GM18505 (cell line): ENCODE results near the gene NHS.

ENCODE experiments used
- ATAC-seq: cut with Tn5 transposase; IDR thresholded peaks from one replicate; pipeline ENCODE4 v1.9.1; 2021; ENCODE audit not compliant: unreplicated experiment
- POLR2A ChIP-seq: IDR thresholded peaks from 4 replicates; pipeline ENCODE4 v1.6.1; 2011; ENCODE audit warnings: borderline replicate concordance; ENCODE audit not compliant: insufficient read depth, insufficient read length; ENCODE audit errors: extremely low read depth

NHS gene

GRCh38 chrX:17643528-17643927, 268.5 kb downstream of the NHS start:
- no peak for TF ChIP-seq POLR2A
- ATAC-seq = no peak

DNA sequence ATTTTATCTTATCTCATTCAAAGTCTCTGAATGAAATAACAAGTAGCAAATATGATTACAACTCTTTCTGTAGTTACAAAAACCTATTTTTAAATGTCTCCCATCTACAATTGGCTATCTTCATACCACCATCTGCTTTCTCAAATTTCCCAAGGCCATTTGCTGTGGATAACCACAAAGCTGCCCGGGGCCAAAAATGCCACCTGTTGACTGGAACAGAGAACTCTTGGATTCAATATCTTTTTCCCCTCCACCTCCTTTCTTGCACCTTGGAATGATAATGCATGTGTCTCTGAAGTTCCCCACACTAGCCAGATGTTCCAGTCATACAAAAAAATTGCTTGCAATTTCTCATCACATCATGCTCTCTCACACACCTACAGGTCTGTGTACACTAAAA, 269.0 kb downstream of the NHS start:
- no peak for ATAC-seq
- no peak for TF ChIP-seq POLR2A

GRCh38 chrX:17654116-17654515, 279.1 kb downstream of the NHS start:
- TF ChIP-seq POLR2A = no peak
- ATAC-seq = no peak

- no peak for TF ChIP-seq POLR2A
- ATAC-seq = no peak
Observed at GRCh38 chrX:17655211-17656034, 280.4 kb downstream of the NHS start.

GRCh38 chrX:17656035-17656418, 281.0 kb downstream of the NHS start:
- TF ChIP-seq POLR2A = no peak
- ATAC-seq = no peak

DNA sequence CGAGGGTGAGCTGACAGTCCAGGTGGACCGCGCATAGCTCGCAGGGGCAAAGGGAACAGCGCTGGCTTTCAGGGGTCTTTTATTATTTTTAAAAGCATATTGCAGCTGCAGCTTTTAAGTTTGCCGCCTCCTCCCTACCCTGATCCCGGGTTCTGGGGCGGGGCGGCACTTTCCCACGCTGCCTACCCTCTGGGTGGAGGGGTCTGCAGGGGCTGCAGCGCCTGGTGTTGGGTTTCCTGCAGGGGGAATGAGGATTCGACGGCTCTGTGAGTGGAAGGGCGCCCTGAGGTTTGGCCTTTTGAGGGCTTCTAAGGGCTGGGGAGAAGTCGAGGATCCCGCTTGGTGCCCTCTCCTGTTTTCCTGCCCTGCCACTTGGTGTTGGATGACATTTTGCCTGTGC, 281.6 kb downstream of the NHS start:
- ATAC-seq = no peak
- no peak for TF ChIP-seq POLR2A

- ATAC-seq = no peak
- TF ChIP-seq POLR2A = no peak
Observed at GRCh38 chrX:17662391-17662790, 287.4 kb downstream of the NHS start.

- TF ChIP-seq POLR2A = no peak
- no peak for ATAC-seq
Observed at GRCh38 chrX:17668929-17669328, 293.9 kb downstream of the NHS start.

DNA sequence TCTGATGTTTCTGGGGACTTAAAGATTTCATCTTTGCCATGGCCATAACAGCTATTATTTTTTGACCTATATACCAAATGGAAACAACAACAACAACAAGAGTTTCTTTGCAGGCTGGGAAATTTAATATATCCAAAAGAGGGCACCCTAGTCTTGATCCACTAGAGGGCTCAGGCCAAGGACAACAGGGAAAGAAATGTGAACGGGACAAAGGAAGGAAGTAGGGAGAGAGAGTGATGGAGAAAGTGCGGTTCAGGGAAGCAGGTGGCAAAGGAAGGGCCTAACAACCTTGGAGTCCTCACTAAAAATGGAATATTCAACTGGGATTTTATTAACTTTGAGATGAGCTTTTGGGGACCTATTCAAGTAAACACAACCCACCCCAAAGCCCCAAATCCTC, 294.5 kb downstream of the NHS start:
- ATAC-seq = no peak
- TF ChIP-seq POLR2A = no peak

- TF ChIP-seq POLR2A = no peak
Observed at GRCh38 chrX:17669891-17670290, 294.9 kb downstream of the NHS start.

DNA sequence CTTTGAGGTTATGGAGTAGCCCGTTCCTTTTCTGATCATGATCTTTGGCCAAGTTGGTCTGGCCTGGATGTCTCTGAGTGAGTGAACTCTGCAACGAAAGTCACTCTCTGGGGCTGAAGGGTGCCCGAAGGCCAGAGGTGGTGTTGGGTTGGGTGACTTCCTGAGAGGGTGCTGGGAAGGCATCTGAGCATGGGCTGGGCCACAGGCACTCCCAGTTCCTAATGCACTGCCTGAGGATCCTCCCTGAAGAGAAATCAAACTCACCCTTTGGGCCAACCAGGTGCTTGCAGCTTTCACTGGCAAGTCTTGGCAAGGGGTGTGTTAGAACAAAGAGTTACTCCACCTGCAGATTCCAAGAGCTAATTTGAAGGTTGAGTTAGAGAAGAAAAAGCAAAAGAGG, 295.9 kb downstream of the NHS start:
- no peak for TF ChIP-seq POLR2A
- ATAC-seq = no peak

More at GRCh38 chrX:17669891-17670290, 294.9 kb downstream of the NHS start:
- no peak for ATAC-seq

DNA sequence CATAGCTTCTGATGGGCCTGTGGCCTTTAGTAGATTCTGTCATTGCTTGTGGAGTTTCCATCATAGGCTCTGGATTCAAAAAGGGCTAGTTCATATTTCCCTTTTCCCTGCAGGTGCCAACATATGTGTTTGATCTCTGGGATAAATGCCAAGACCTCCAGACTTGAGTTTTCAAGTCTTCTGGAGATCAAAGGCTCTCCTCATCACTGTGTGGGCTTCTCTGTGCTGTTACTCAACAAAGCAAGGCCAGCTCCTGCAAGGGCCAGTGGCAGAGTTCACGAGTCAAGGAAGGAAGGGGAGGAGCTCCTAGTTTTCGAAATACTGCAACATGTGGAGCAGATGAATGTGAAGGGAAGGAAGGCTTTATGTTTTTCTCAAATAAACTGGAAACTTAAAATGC, 299.6 kb downstream of the NHS start:
- no peak for TF ChIP-seq POLR2A
- ATAC-seq = no peak

DNA sequence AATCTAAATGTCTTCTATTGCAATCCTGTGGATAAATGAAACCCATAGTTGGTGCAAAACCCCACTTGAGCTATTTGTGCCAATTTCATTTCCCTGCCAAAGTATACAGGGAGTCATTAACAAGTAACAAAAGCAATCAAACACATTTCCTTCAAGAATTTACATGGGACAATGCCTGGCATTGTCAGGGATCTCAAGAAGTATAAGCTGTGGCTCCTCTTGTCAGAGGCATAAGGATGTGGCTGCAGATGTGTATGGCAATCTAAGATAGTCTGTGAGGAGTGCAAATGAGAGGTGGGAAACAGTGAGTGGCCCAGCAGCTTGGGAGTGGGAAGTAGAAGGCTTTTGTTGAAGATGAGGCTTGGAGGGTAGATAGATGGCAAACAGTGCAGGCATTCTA, 304.3 kb downstream of the NHS start:
- no peak for ATAC-seq

DNA sequence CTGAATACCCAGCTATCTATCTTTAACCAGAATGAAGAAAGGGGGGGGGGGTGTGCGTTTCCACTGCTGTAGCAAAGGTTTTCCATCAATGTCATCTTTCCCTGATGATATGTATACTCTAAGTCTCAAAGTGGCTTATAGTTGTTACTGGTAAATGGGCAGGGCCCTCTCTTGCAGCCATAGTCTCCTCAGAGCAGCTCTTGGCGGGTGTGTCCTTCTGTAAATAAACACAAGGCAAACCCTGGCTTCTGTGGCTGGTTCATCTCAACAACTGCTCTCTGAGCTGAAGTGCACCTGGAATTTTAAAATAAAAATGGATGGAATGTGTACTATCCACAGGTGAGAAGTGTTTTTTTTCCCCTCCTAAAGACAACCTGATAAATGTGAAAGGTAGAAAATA, 304.8 kb downstream of the NHS start:
- TF ChIP-seq POLR2A = no peak
- no peak for ATAC-seq

More for the DNA sequence above, 304.3 kb downstream of the NHS start:
- no peak for TF ChIP-seq POLR2A
